Kidney (tissue), 14 donors: Measurements from ENCODE around the gene CAPZA1. TPM values are rescaled to one million over a fixed set of nuclear protein-coding genes. Genes with fewer than 3 reads are reported as not detected.

ENCODE experiments used
- DNase-seq, 5 donors: peaks; one replicate each; pipeline ENCODE4 v3.0.0-alpha.2; 2013 to 2020
- FAIRE-seq: peaks from 2 replicates; lab custom pipeline; 2012; peaks lifted over from hg19 to GRCh38; lab: Jason Lieb, UNC
- H3K27ac ChIP-seq, 2 donors: one replicate each; pipeline ENCODE4 v1.7.0; 2013; ENCODE audit warnings: low read depth in 2 of 2, low read length in 2 of 2, inconsistent platforms in 1 of 2
- H3K27me3 ChIP-seq: one replicate; pipeline ENCODE4 v1.7.1; 2013; ENCODE audit warnings: low read length, inconsistent platforms; ENCODE audit not compliant: control insufficient read depth, insufficient read depth
- H3K36me3 ChIP-seq, 3 donors: one replicate each; pipeline versions ENCODE4 v1.7.0 to v1.7.1; 2013; ENCODE audit warnings: low read length in 3 of 3, control low read depth in 1 of 3, inconsistent platforms in 1 of 3; ENCODE audit not compliant: insufficient read depth in 3 of 3, control insufficient read depth in 2 of 3
- H3K4me1 ChIP-seq, 3 donors: one replicate each; pipeline versions ENCODE4 v1.7.0 to v1.7.1; 2013; ENCODE audit warnings: low read length in 3 of 3, inconsistent platforms in 1 of 3, low read depth in 1 of 3; ENCODE audit not compliant: control insufficient read depth in 2 of 3, insufficient read depth in 2 of 3
- H3K4me3 ChIP-seq, 3 donors: one replicate each; pipeline versions ENCODE4 v1.7.0 to v1.8.1; 2013; ENCODE audit warnings: low read length in 3 of 3, control low read depth in 1 of 3, inconsistent platforms in 1 of 3
- H3K9ac ChIP-seq, 3 donors: one replicate each; pipeline versions ENCODE4 v1.7.0 to v1.7.1; 2013; ENCODE audit warnings: low read length in 3 of 3, control low read depth in 1 of 3, inconsistent platforms in 1 of 3
- H3K9me3 ChIP-seq, 3 donors: one replicate each; pipeline versions ENCODE4 v1.7.0 to v1.7.1; 2013; ENCODE audit warnings: low read length in 3 of 3, control low read depth in 1 of 3, inconsistent platforms in 1 of 3; ENCODE audit not compliant: control insufficient read depth in 2 of 3, insufficient read depth in 1 of 3
- CTCF ChIP-seq: IDR thresholded peaks from 3 replicates; pipeline ENCODE4 v1.5.1; 2012; ENCODE audit warnings: mild to moderate bottlenecking, moderate library complexity, borderline replicate concordance; ENCODE audit not compliant: insufficient read depth; ENCODE audit errors: extremely low read depth
- intact Hi-C: fragments of 100-400 bp; cut with DNase I; formaldehyde crosslinking; loops from one replicate; pipeline ENCODE4 v1.11.1; 2022
- polyA plus RNA-seq: library from polyadenylated mRNA; stranded (reverse); fragments of 350-450 nt; fragmentation: Illumina TruSeq; extraction: RNeasy Lipid Tissue Mini Kit (QIAGEN cat#74804); gene quantifications from one replicate; pipeline ENCODE4 v1.2.3, GENCODE V29; 2014; ENCODE audit warnings: low read depth, low replicate concordance; ENCODE audit not compliant: insufficient read depth
- total RNA-seq: library from RNA; stranded (reverse); fragmentation: NEBNext Ultra II Directional; extraction: Animal tissue kit (Norgen Biotek cat#: 25700); gene quantifications from one replicate; pipeline ENCODE4 v1.2.1, GENCODE V29; 2021
- donor health status: control.
- donor health status: control.
- donor health status: control.
- donor health status: control.
- donor health status: control.
- donor health status: DM: yes; HTN: yes; CAD: no.
- donor health status: Normal renal cell carcinoma (clear cell type).

CAPZA1 gene
- total and polyA plus RNA-seq, 2 donors from 2014 or later = 40.3 to 98.7 TPM

- intact Hi-C loops = no loop called here
- TF ChIP-seq CTCF = no peak
- Histone ChIP-seq H3K36me3 (no peaks in the 10 kb centered on the region), H3K27ac (no peak overlapping the region), H3K4me1 (peaks cover 0 to 8% (median 0%) of the 10 kb centered on the region in 3 donors), H3K9ac (no peak overlapping the region), H3K9me3 (no peaks in the 10 kb centered on the region), H3K27me3 (no peaks in the 10 kb centered on the region), H3K4me3 (no peak overlapping the region)
- DNase-seq = no peak
- FAIRE-seq = no peak
Observed at GRCh38 chr1:112626193-112626592, 6.6 kb downstream of the CAPZA1 start.

DNA sequence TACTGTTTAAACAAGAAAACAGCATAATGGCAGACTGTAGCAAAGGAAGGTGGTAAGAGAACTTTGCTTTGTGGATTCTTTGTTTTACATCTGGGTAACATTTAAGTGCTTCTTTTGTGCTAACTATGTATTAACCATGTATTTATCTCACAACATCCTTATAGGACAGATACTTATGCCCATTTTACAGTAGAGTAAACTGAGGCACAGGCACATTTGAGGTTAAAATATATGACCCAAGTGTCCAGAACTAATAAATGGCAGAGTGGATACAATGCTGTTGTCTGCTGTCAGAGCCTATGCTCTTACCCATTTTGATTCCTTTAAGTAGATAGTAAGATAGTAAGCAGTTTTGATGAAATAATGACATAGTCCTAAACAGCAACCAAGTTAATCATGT, 7.3 kb downstream of the CAPZA1 start:
- TF ChIP-seq CTCF = no peak
- intact Hi-C loops = no loop called here
- no peak overlapping the region for H3K9ac ChIP-seq
- no peaks in the 10 kb centered on the region for H3K36me3 ChIP-seq
- H3K4me1 ChIP-seq = peaks cover 0 to 8% (median 0%) of the 10 kb centered on the region in 3 donors
- H3K27me3 ChIP-seq = no peaks in the 10 kb centered on the region
- DNase-seq (no peak), FAIRE-seq (no peak)
- no peaks in the 10 kb centered on the region for H3K9me3 ChIP-seq
- no peak overlapping the region for H3K27ac ChIP-seq
- no peak overlapping the region for H3K4me3 ChIP-seq

DNA sequence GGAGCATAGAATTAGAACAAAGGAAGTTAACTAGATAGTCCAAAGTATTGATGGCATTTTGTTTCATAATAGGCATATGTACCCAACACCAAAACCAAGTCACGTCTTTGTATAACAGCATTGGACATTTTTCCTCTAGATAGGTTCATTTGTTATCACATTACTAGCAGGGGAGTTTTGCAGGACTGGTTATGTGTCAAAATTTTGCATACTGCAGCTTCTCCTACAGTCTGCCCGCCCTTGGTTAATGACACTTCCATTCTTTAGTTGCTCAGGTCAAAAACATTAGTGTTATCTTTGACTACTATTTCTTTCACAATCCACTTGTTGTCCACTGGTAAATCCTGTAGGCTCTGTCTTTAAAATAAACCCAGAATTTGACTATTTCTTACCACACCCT, 8.9 kb downstream of the CAPZA1 start:
- intact Hi-C loops = no loop called here
- H3K36me3 ChIP-seq = no peaks in the 10 kb centered on the region
- DNase-seq = no peak
- no peaks in the 10 kb centered on the region for H3K9me3 ChIP-seq
- H3K4me3 ChIP-seq = no peak overlapping the region
- TF ChIP-seq CTCF = no peak
- H3K27me3 ChIP-seq = no peaks in the 10 kb centered on the region
- no peak overlapping the region for H3K9ac ChIP-seq
- peaks cover 0 to 8% (median 0%) of the 10 kb centered on the region in 3 donors for H3K4me1 ChIP-seq
- no peak overlapping the region for H3K27ac ChIP-seq
- no peak for FAIRE-seq

GRCh38 chr1:112629256-112629655, 9.6 kb downstream of the CAPZA1 start:
- intact Hi-C loops = no loop called here
- Histone ChIP-seq H3K27ac (no peak overlapping the region), H3K4me1 (peaks cover 0 to 8% (median 0%) of the 10 kb centered on the region in 3 donors), H3K4me3 (no peak overlapping the region), H3K9ac (no peak overlapping the region), H3K9me3 (no peaks in the 10 kb centered on the region), H3K36me3 (no peaks in the 10 kb centered on the region), H3K27me3 (no peaks in the 10 kb centered on the region)
- no peak for TF ChIP-seq CTCF
- FAIRE-seq = no peak
- DNase-seq = no peak
